Muscle of arm (tissue), 12 donors: ENCODE measurements around the gene NCMAP. TPM values are rescaled to one million over a fixed set of nuclear protein-coding genes. Genes with fewer than 3 reads are reported as not detected.

Source experiments
- DNase-seq: peaks from one replicate; pipeline ENCODE4 v3.0.0-alpha.2; 2013
- polyA plus RNA-seq, 12 donors: library from polyadenylated mRNA; unstranded; fragments of 120-200 nt; gene quantifications; one replicate each; pipeline ENCODE4 v1.2.1, GENCODE V29; 2013; ENCODE audit not compliant: insufficient read length in 12 of 12

Gene NCMAP
- polyA plus RNA-seq, 12 donors = 0.04 to 0.26 (median 0.15) TPM; not detected in 6

DNA sequence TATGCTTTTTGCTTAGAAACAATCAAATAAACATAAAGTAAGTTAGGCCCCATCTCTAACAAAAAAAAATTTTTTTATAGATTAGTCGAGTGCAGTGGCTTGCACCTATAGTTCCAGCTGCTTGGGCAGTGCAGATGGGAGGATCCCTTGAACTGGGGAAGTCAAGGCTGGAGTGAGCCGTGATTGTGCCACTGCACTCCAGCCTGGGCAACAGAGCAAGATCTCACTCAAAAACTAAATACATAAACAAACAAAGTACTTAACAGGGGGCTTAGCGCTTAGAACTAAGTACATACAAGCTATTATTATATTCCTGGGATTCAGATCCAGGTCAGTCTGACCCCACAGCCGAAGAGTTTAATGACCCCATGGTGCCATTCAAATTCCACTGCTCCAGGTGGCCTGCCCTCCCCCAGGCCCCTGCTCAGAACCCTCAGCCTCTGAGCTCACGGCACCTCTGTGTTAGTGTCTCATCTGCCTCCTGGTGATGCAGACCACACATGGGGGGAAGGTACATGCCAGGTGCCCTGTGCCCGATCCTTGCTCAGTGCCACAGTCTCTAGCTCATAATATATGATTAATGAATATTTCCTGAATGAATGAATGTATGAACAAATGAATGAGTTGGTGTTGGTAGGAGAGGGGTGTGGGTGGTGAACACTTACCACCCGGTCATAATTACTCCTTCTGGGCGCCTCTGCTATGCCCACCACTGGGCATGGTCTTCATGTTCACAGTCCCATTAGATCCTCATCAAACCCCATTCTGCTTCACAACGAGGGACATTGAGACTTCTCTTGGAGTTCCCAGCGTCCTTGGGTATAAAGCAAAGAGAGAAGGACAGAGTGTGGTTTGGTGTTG is 14.6 kb downstream of the NCMAP start:
- no peak for DNase-seq

DNA sequence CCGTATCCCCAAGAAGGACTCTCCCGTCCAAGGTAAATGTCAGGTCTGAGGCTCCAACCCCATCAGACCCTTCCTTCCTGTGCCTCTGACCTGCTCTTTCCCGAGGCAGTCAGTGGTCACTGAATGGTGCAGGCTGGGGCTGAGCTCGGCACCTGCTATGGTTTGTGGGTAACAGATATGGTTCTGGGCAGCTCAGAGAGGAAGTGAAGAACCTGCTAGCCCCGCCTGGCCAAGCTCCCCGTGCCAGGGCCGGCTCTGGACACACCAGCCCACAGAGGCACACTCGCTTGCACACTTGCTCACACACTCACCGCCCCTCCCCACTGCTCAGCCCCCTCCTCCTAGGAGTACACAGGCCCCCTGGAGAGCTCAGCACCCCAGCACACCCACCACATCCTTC is 16.4 kb downstream of the NCMAP start:
- DNase-seq = no peak

DNA sequence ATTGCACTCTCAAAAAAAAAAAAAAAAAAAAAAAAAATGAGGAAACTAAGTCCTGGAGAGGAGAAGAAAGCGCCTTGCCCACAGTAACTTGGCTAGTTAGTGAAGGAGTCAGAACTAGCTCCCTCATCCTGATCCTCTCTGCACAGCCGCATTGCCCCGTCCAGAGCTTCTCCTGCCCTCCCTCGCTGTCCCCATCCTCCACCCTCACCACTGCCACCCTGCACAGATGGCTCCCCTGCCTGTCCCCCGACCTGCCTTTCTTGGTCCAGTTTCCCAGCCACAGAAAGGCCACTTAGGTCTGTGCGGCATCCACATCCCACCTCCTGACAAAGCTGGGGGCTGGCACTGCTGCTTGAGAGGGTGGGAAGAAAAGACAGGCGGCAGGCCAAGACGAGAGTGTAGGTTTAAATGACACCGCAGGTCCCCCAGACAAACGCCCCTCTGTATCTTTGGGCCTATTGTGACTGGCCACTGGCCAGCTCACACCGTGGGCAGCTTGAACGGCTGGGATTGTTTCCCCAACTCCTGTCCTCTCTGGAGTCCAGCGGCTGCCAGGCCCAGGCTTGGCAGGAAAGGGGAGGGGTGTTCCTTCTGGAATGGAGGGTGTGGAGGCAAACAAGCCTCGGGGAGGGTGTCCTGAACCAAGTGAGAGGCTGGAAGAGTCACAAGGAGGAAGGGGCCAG is 20.2 kb downstream of the NCMAP start:
- DNase-seq = no peak

DNA sequence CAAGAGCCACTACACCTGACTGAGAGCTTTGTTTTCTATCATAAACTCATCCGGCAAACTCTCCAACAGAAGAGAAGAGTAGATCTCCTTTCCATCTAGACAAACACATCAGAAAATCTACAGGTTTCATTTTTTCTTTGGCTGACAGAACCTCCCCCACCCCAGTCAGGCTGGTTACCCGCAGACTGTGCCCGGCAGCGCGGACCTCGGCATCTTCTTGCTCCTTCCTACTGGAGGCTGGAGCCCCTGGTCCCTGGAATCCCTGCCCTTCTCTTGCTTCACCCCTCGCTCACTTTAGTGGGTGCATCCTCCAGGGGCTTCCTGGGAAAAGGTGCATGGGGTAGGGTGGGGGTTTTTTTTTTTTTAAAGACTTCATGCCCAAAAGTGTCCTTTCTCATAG is 23.0 kb downstream of the NCMAP start:
- DNase-seq = no peak

DNA sequence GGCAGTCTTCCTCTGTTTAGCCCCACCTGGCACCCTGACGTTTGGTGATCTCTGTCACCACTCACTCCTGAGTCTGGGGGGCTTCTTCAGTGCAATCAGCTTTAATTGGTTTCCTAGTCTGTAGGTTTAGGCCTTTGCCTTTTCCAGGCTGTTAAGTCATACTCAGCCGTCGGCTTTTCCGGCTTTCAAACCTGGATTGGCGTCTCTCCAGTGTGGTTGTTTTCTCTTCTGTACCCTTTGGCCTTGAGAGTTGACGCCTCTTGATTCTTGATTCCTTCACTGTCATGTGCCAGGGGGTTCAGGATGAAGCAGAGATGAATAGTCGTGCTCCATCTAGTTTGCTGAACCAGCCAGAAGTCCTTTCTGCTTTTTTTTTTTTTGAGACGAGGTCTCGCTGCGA is 24.9 kb downstream of the NCMAP start:
- no peak for DNase-seq

DNA sequence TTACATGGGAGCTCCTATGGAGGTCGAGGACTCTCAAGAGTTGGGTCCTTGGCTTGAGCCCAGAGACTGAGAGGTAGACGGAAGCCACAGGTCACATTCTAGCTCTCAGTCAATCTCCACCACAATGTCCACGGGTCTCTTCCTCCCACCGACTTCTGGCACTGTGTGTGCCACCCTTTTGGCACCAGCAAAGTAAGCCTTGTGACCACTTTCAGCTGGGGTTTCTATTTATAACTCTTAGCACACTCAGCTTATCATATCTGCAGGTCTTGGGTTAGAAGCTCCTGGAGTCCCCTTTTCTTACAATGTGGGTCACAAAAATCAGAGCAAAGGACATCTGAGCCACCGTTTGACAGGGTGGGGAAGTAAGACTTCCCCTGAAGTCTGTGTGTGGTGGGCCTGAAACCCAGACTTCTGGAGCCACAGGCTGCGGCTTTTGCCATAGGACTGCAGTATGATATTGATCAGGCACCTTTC is 28.3 kb downstream of the NCMAP start:
- no peak for DNase-seq

DNA sequence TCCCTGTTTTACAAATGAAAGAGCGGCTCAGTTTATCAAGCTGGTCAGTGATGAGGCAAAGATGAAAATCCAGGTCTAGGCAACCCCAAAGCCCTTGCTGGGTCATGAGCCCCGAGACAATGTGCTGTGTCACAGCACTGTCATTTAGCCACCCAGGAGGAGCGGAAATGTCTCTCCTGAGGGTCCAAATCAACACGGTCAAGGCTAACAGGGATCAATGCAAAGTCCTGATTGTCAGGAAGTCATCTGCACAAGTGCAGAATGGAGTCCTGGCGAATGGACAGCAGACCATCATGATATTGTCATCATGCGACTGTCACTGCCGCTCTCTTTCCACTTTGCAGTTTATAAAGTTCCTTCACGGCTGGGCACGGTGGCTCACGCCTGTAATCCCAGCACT is 30.2 kb downstream of the NCMAP start:
- DNase-seq = no peak

DNA sequence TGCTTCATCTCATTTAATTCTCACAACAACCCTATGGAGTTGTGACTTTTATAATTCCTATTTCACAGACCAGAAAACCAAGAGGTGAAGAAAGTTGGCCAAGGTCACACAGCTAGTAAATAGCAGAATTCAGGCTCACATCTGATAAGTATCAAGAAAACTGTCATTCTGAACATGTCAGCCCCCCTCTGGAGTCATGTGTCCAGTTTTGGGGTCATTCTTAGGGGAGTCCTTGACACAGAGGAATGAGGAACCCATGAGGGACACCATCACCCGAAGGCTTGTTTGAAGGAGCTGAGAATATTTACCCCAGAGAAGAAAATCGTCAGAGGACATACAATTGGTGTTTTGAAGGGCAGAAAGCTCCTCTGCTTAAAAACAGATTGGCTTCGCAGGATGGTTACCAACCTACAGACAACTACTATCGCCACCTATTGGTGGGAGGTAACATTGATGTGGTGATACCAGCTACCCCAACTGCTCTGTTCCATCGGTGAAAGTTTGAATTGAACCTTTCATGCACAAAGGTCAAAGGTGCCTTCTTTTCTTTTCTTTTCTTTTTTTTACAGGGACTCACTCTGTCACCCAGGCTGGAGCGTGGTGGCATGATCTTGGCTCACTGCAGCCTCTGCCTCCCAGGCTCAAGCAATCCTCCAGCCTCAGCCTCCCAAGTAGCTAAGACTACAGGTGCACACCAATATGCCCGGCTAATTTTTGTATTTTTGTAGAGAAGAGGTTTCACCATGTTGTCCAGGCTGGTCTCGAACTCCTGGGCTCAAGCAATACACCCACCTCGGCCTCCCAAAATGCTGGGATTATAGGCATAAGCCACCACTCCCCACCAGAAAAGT is 31.3 kb downstream of the NCMAP start:
- DNase-seq = peak; percentile 10

DNA sequence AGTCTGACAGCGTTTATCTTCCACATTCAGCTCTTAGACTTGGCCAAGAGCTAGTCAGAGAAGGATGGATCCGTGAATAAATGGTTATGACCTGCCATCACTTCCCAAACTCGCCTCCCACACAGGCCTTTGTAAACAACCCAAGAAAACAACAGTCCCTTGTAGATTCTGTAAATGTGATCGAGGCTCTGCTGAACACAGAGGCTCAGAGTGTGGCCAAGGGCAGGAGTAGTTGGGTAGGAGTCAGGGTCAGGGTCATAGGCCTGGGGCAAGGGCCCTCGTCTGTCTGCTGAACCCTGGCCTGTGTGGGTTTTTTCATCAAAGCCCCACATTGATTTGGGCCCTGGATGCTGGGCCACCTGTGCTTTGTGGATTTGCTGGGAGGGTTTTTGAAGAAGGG is 32.7 kb downstream of the NCMAP start:
- DNase-seq = no peak

DNA sequence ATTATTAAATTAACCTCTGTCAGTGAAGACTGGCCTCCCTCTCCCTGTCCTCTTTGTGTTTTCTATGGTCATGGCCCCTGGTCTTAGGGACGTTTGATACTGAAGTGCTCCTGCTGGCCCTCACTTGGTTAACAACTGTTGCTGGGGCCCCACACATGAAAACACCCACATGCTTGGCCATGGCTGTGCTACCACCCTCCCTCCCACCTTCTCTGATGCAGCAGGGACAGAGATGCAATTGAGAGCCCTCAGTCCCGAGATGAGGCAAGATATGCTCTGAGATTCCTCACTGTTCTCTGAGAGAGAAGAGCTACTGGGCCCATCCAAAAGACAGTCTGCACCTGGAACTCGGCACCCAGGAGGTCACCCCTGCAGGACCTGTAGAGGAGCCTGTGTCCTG is 33.3 kb downstream of the NCMAP start:
- DNase-seq = no peak

DNA sequence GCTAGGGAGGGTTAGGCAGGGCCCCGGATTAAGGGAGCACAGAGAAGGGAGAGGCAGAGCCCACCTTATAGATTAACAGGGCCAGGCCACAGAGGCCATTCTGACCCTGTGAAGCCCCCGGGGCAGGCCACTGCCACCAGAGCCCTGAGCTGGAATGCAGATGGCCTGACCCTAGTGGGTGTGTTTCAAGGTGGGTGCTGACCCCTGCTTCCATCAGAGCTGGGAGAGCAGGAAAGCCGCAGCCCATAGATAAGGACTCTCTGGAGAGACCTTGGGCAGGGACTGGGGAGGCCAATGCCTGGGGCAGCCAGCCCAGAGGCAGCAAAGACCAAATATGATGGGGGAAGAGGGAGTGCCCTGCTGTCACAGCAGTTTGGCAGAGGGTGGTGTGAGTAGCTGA is 35.9 kb downstream of the NCMAP start:
- DNase-seq = no peak

DNA sequence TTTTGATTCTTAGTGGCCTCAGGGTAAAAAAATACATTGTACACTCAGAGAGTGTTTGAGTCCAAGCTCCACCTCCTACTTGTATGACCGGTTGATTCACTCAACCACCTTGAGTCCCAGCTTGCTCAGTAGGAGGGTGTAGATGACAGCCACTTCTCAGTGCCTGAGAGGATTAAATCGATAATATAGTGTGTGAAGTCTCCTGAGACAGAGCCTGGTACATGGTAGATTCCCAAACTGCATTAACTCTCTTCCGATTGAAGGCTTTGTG is 38.4 kb downstream of the NCMAP start:
- no peak for DNase-seq

DNA sequence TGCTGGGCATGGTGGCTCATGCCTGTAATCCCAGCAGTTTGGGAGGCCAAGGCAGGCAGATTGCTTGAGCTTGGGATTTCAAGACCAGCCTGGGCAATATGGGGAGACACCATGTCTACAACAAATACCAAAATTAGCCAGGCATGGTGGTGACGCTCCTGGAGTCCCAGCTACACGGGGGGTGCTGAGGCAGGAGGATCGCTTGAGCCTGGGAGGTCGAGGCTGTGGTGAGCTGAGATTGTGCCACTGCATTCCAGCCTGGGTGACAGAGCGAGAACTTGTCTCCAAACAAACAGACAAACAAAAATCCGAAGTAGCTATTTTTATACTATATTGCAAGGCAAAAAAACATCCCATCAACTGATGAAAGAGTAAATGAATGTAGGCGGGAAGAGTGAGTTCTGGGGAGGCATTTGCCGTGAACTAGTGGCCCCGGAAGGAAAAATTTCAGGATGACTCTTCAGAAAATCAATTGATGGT is 40.6 kb downstream of the NCMAP start:
- no peak for DNase-seq

DNA sequence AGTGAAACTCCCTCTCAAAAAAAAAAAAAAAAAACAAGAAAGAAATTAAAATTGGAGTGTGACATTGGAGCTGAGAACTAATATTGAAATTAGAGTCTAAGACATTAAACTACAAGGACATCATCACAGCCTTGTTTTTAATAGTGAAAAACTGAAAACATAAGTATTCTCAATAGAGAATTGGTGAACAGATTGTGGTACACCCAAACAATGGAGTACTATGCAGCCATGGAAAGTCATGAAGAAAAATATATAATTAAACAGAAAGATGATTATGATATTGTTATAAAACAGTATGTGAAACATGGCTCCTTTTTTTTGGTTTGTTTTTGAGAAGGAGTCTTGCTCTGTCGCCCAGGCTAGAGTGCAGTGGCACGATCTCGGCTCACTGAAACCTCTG is 43.4 kb downstream of the NCMAP start:
- DNase-seq = no peak

DNA sequence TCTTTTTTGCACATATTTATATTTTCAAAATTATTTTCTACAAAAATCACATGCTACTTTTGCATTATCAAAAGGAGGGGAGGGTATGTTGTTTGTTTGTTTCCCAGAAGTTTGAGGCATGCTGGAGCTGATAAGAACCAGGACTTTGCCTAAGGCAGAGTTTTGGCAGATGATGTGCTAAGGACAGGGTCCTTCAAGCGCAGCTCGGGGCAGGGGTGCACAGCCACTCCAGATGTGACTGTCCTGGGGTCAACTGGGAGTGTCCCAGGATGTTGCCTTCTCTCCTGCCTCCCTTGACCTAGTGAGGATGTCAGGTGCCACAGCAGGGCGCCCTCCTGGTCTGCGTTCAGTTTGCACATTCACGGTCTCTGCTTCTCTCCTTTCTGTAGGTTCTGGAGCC is 44.7 kb downstream of the NCMAP start:
- no peak for DNase-seq

DNA sequence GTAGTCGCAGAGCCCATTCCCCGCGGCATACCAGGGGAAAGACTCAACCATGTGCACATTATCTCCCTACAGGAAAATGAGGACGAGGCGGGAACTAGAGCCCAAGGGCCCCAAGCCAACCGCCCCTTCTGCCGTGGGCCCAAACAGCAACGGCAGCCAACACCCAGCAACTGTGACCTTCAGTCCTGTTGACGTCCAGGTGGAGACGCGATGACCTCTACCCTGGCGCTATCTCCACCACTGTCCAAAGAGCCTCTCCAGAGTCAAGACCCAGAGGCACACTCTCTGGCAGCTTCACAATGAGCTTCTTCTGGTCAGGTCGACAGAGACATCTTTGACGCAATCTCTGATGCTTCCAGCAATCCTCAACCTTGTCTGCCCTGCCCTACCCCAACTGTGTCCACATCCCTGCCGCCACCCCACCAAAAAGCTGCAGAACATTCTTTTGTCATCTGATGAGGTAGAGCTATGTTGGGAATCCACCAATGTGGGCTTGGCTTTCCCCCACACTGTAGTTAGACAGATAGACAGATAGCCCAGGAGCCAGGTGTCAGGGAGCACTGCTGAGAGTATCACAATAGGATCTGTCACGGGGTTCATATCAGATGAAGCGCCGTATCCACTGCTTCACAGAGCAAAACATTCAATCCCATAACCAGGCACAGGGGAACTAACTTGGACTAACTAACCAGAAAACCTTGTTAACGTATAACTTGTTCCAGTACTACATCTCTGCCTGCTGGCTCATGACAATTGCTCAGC is 49.8 kb downstream of the NCMAP start:
- no peak for DNase-seq

DNA sequence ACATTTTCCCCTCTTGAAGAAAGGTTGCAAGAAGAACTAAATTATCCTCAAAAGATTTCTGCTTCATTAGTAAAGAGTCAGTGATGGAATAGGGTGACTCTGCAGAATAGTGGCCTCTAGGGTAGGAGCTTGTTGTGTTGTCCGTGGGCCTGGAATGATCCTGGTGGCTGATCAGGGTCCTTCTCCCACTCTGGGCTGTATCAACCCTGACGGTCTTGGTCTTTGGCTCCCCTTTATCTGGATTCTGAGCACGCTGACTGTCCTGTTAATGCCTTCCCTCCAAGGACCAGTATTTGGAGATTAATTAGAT is 50.4 kb downstream of the NCMAP start:
- no peak for DNase-seq

DNA sequence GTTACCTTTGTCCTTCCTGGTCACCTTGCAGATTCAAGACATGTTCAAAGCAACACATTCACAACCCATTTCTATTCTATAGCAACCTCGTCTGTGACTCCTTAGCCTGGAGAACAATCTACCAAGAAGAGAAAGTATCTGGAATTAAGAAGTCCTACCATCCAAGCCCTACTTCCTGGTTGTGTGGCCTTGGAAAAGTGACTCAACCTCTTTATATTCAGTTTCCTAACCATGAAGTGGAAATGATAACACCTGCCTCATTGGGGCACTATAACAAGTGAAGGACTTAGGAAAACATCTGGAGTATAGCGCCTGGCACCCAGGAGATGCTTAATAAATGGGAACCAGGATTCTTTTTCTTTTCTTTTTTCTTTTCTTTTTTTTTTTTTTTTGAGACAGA is 50.7 kb downstream of the NCMAP start:
- DNase-seq = no peak

DNA sequence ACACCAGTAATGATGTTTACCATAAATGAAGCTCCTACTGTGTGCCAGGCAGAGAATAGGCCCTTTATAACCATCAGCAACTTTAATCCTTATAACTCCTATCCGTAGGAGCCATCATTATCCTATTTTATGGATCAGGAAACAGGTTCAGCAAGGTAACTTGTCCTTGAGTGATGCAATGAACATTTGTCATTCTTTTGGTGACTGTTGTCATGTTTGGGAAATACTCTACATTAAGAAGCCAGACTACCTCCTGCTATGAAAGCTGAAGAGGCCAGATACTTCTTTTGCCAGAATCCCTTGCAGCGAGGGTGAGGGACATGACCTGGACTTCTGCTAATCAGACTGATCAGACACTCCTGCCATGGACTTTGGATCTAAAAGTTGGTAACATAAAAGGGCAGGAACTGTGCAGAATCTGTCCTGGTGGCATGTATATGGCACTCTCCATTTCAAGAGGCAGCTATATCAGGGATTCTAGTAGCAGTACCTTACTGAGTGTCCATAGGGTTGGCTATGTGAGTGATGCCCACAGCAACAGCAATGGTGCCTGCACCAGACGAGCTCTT is 54.1 kb downstream of the NCMAP start:
- DNase-seq = no peak

DNA sequence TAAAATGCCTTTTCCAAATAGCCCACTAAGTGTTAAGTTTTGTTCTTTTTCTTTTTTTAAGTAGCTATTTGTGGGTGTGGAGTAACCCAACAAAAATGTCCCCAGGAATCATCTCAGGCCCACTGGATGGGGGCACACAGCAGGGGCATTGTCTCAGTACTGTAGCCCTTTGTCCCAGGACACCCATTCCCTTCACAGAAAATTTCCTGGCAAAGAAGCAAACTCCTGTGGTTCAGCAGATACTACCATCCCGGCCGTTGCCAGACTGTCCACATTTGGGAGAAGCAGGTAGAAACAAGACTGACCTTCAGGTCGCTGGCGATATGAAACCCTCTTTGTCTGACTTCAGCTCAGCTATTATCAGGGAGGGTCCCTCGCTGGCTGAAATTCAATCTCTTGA is 63.5 kb downstream of the NCMAP start:
- DNase-seq = no peak

DNA sequence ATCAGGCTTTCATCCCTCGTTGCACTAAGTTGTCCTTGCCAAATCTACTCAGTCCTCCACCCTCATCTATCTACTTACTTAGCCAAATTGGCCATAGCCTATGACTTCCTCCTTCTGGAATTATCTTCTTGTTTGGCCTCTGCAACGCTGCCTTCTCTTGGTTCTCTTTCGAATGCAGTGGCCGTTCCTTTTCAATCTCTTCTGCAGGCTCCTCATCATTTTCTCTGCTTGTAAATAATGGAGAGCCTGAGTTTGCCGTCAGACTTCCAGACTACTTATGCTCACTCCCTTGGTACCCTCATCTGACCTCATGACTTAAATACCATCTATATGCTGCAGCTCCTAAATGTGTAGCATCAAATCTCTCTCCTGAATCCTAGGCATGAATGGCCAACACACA is 64.8 kb downstream of the NCMAP start:
- DNase-seq = no peak

DNA sequence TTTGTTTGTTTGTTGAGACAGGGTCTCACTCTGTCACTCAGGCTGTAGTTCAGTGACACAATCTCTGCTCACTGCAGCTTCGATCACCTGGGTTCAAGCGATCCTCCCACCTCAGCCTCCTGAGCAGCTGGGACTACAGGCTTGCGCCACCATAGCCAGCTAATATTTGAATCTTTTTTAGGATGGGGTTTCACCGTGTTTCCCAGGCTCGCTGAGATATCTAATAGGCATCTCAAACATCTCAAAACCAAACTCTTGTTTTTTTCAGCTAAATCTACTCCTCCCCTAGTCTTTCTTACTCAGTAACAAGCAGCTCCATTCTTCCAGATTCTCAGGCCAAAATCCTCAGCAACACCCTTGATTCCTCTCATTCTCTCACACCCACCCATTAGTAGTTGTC is 65.2 kb downstream of the NCMAP start:
- DNase-seq = no peak
